RWPE2 (cell line): ENCODE data around the gene LDHAL6B.
A peak's percentile ranks its signal among the peaks of the same experiment; 100 is the strongest.

Source experiments
- ATAC-seq: fragments of 200-7000 bp; cut with Tn5 transposase; 3 replicates; pipeline ENCODE4 v1.9.1; 2021; ENCODE audit warnings: low read depth
- DNase-seq: peaks from one replicate; pipeline ENCODE4 v3.0.0-alpha.2; 2020; ENCODE audit warnings: low spot score
- H3K27ac ChIP-seq: fragments of 450-650 bp; 2 replicates; pipeline ENCODE4 v1.5.1; 2017; ENCODE audit warnings: mild to moderate bottlenecking; ENCODE audit not compliant: poor library complexity, severe bottlenecking
- H3K27me3 ChIP-seq: fragments of 250-450 bp; sonication (Bioruptor Pico); 2 replicates; pipeline ENCODE4 v1.5.1; 2021; ENCODE audit warnings: mild to moderate bottlenecking, moderate library complexity; ENCODE audit not compliant: insufficient read depth, poor library complexity, severe bottlenecking
- H3K36me3 ChIP-seq: fragments of 250-450 bp; sonication (Bioruptor Pico); 2 replicates; pipeline ENCODE4 v1.5.1; 2020; ENCODE audit warnings: low read depth, mild to moderate bottlenecking, moderate library complexity
- H3K4me1 ChIP-seq: fragments of 250-450 bp; sonication (Bioruptor Pico); 2 replicates; pipeline ENCODE4 v1.5.1; 2021; ENCODE audit warnings: mild to moderate bottlenecking, moderate library complexity; ENCODE audit not compliant: insufficient read depth, poor library complexity, severe bottlenecking
- H3K4me3 ChIP-seq: fragments of 250-450 bp; sonication (Bioruptor Pico); 2 replicates; pipeline ENCODE4 v1.5.1; 2021; ENCODE audit warnings: mild to moderate bottlenecking, moderate library complexity; ENCODE audit not compliant: severe bottlenecking
- H3K9me3 ChIP-seq: fragments of 250-450 bp; sonication (Bioruptor Pico); 2 replicates; pipeline ENCODE4 v1.5.1; 2021; ENCODE audit warnings: mild to moderate bottlenecking, moderate library complexity; ENCODE audit not compliant: severe bottlenecking
- TF ChIP-seq, protein P1 (sequence below): fragments of 450-650 bp; IDR thresholded peaks from one replicate; pipeline ENCODE4 v1.5.1; 2017; ENCODE audit warnings: mild to moderate bottlenecking, moderate library complexity; ENCODE audit not compliant: poor library complexity, severe bottlenecking

LDHAL6B gene

DNA sequence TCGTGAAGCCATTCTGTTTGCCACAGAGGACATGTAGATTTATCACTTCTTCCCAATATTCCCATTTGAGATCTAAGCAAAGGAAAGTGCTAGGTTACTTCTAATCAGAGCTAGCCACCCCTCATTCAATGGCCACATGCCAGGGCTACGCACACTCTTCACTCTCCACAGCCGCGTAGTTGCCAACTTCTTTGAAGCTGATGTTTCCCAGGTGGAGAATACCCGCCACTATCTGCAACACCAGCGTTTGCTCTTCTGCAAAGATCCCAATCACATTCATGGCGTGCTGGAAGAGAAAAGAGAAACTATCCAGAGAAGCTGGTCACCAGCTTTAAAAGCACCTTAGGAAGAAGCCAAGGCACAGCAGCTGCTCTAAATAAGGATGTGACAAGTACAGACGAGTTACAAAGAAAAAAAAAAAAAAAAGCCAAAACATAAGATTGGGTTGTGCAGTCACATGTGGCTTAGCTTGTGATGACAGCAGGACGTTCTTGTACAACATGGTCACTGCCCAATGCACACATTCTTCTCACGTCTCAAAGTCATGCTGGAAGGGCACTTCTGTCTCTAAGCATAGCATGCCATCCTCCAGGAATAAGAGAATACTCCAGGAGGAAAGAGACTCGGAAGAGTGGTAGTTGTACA is 16.4 kb downstream of the LDHAL6B start:
- Histone ChIP-seq H3K9me3 (no peaks in the 10 kb centered on the region), H3K4me3 (no peak overlapping the region), H3K27me3 (no peaks in the 10 kb centered on the region), H3K27ac (no peak overlapping the region), H3K36me3 (peaks cover 94% of the 10 kb centered on the region), H3K4me1 (no peaks in the 10 kb centered on the region)
- ATAC-seq: no peak
- peak; percentile 45 for DNase-seq
- TF ChIP-seq, protein P1, sequence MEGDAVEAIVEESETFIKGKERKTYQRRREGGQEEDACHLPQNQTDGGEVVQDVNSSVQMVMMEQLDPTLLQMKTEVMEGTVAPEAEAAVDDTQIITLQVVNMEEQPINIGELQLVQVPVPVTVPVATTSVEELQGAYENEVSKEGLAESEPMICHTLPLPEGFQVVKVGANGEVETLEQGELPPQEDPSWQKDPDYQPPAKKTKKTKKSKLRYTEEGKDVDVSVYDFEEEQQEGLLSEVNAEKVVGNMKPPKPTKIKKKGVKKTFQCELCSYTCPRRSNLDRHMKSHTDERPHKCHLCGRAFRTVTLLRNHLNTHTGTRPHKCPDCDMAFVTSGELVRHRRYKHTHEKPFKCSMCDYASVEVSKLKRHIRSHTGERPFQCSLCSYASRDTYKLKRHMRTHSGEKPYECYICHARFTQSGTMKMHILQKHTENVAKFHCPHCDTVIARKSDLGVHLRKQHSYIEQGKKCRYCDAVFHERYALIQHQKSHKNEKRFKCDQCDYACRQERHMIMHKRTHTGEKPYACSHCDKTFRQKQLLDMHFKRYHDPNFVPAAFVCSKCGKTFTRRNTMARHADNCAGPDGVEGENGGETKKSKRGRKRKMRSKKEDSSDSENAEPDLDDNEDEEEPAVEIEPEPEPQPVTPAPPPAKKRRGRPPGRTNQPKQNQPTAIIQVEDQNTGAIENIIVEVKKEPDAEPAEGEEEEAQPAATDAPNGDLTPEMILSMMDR: no peak

GRCh38 chr15:59223736-59224135 is 17.1 kb downstream of the LDHAL6B start:
- Histone ChIP-seq H3K4me1 (no peaks in the 10 kb centered on the region), H3K27me3 (no peaks in the 10 kb centered on the region), H3K9me3 (no peaks in the 10 kb centered on the region), H3K27ac (no peak overlapping the region), H3K36me3 (peaks cover 92% of the 10 kb centered on the region), H3K4me3 (no peak overlapping the region)
- ATAC-seq: no peak
- peak; percentile 9 for DNase-seq
- TF ChIP-seq, protein P1: no peak

- DNase-seq: peak; percentile 59
- H3K9me3 ChIP-seq: no peaks in the 10 kb centered on the region
- ATAC-seq: no peak
- TF ChIP-seq, protein P1: no peak
- no peak overlapping the region for H3K4me3 ChIP-seq
- no peaks in the 10 kb centered on the region for H3K4me1 ChIP-seq
- no peaks in the 10 kb centered on the region for H3K27me3 ChIP-seq
- no peak overlapping the region for H3K27ac ChIP-seq
- H3K36me3 ChIP-seq: peaks cover 92% of the 10 kb centered on the region
Observed at GRCh38 chr15:59224474-59224873, 17.8 kb downstream of the LDHAL6B start.

- ATAC-seq: no peak
- DNase-seq: peak; percentile 42
- Histone ChIP-seq H3K9me3 (no peaks in the 10 kb centered on the region), H3K36me3 (peaks cover 96% of the 10 kb centered on the region), H3K27ac (no peak overlapping the region), H3K27me3 (no peaks in the 10 kb centered on the region), H3K4me1 (no peaks in the 10 kb centered on the region), H3K4me3 (no peak overlapping the region)
- TF ChIP-seq, protein P1: no peak
Observed at GRCh38 chr15:59227021-59227420, 20.4 kb downstream of the LDHAL6B start.

DNA sequence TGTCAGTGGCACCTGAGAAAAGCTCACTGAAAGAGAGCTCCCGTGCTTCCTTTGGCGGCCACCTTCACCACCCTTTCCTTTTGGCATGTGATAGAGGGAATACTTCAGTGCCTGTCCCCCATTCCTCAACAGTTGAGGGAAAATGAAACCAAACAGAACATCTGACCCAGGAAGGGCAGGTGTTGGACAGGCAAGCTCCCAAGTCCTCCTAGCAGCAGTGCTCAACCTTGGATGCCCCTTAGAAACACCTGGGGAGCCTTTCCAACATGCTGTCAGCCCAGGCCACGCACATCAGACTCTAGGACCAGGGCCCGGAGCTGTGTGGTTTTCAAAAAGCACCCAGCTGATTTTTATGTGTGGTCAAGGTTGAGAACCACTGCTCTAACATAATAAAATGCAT is 22.4 kb downstream of the LDHAL6B start:
- Histone ChIP-seq H3K36me3 (peaks cover 89% of the 10 kb centered on the region), H3K4me3 (no peak overlapping the region), H3K27ac (no peak overlapping the region), H3K4me1 (peaks cover 6% of the 10 kb centered on the region), H3K9me3 (no peaks in the 10 kb centered on the region), H3K27me3 (no peaks in the 10 kb centered on the region)
- ATAC-seq (no peak), DNase-seq (peak; percentile 32)
- TF ChIP-seq, protein P1: no peak
